DND-41 (cell line): Measurements from ENCODE around the gene APLN.

Experiments
- ATAC-seq: fragments of 200-7000 bp; cut with Tn5 transposase; 3 replicates; pipeline ENCODE4 v1.9.1; 2021; ENCODE audit warnings: low read depth; ENCODE audit not compliant: insufficient read depth
- DNase-seq: peaks from one replicate; pipeline ENCODE4 v3.0.0-alpha.2; 2020
- H2AFZ ChIP-seq: 2 replicates; pipeline ENCODE4 v1.6.0; 2012; ENCODE audit warnings: low read depth, low read length
- H3K27ac ChIP-seq: 2 replicates; pipeline ENCODE4 v1.5.1; 2012; ENCODE audit warnings: low read length, inconsistent platforms
- H3K27me3 ChIP-seq: fragments of 200-600 bp; sonication (generic); 2 replicates; pipeline ENCODE4 v1.6.0; 2012; ENCODE audit warnings: low read length, mild to moderate bottlenecking, inconsistent platforms; ENCODE audit not compliant: insufficient read depth, poor library complexity
- H3K36me3 ChIP-seq: 2 replicates; pipeline ENCODE4 v1.5.1; 2012; ENCODE audit warnings: low read length, inconsistent platforms; ENCODE audit not compliant: insufficient read depth
- H3K4me1 ChIP-seq: 2 replicates; pipeline ENCODE4 v1.5.1; 2012; ENCODE audit warnings: mild to moderate bottlenecking, low read length; ENCODE audit not compliant: insufficient read depth
- H3K4me2 ChIP-seq: 2 replicates; pipeline ENCODE4 v1.6.0; 2012; ENCODE audit warnings: mild to moderate bottlenecking, moderate library complexity, low read length, inconsistent platforms; ENCODE audit not compliant: insufficient read depth
- H3K4me3 ChIP-seq, 2 experiments: fragments of 200-600 bp in 1 of 2; shearing (Covaris generic) in 1 of 2; 2 replicates each; pipeline ENCODE4 v1.5.1; 2012 to 2016; ENCODE audit warnings: inconsistent platforms in 2 of 2, low read length in 2 of 2, mild to moderate bottlenecking in 2 of 2, low read depth in 1 of 2, moderate library complexity in 1 of 2
- H3K79me2 ChIP-seq: 2 replicates; pipeline ENCODE4 v1.6.0; 2012; ENCODE audit warnings: low read length, inconsistent platforms; ENCODE audit not compliant: insufficient read depth
- H3K9ac ChIP-seq: 2 replicates; pipeline ENCODE4 v1.6.0; 2012; ENCODE audit warnings: low read depth, mild to moderate bottlenecking, inconsistent platforms, low read length, moderate library complexity
- H3K9me3 ChIP-seq: 2 replicates; pipeline ENCODE4 v1.5.1; 2012; ENCODE audit warnings: low read length, moderate library complexity, mild to moderate bottlenecking, inconsistent platforms; ENCODE audit not compliant: insufficient read depth, severe bottlenecking
- H4K20me1 ChIP-seq: 2 replicates; pipeline ENCODE4 v1.6.0; 2012; ENCODE audit warnings: low read length; ENCODE audit not compliant: insufficient read depth
- EZH2 ChIP-seq: IDR thresholded peaks from 3 replicates; pipeline ENCODE4 v1.6.1; 2012; ENCODE audit warnings: borderline replicate concordance, low read depth, mild to moderate bottlenecking, moderate library complexity, low read length, inconsistent platforms; ENCODE audit not compliant: severe bottlenecking
- TF ChIP-seq, protein P1 (sequence below): IDR thresholded peaks from 2 replicates; pipeline ENCODE4 v1.5.1; 2012; ENCODE audit warnings: borderline replicate concordance, low read length, moderate library complexity, mild to moderate bottlenecking; ENCODE audit not compliant: poor library complexity, severe bottlenecking; ENCODE audit errors: extremely low read depth

APLN gene

DNA sequence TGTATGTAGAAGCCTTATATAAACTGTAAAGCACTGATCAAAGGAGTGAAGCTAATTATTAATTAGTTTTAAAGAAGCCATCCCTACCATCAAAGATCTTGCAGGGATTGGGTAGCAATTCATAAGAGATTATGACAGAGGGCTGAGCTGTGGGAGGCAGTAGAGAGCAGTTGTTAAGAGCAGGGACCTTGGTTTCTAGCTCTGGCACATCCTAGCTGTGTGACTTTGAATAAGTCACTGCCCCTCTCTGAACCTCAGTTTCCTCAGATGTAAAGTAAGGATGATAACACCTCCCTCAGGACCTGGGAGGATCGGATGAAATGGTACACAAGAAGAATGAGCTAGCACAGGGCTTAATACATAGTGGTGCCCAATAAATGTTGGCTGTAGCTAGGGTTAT is 45.4 kb downstream of the APLN start:
- H3K79me2 ChIP-seq, result no peaks in the 10 kb centered on the region
- H3K27ac ChIP-seq, result no peak overlapping the region
- H2AFZ ChIP-seq, result no peak overlapping the region
- H3K4me2 ChIP-seq, result no peak overlapping the region
- no peaks in the 10 kb centered on the region for H3K36me3 ChIP-seq
- ATAC-seq (peak; percentile 66), DNase-seq (peak; percentile 23)
- peaks cover 14% of the 10 kb centered on the region for H3K4me1 ChIP-seq
- TF ChIP-seq EZH2, result no peak
- TF ChIP-seq, protein P1, sequence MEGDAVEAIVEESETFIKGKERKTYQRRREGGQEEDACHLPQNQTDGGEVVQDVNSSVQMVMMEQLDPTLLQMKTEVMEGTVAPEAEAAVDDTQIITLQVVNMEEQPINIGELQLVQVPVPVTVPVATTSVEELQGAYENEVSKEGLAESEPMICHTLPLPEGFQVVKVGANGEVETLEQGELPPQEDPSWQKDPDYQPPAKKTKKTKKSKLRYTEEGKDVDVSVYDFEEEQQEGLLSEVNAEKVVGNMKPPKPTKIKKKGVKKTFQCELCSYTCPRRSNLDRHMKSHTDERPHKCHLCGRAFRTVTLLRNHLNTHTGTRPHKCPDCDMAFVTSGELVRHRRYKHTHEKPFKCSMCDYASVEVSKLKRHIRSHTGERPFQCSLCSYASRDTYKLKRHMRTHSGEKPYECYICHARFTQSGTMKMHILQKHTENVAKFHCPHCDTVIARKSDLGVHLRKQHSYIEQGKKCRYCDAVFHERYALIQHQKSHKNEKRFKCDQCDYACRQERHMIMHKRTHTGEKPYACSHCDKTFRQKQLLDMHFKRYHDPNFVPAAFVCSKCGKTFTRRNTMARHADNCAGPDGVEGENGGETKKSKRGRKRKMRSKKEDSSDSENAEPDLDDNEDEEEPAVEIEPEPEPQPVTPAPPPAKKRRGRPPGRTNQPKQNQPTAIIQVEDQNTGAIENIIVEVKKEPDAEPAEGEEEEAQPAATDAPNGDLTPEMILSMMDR, result peak; percentile 45
- H3K9ac ChIP-seq, result no peak overlapping the region
- H3K4me3 ChIP-seq, result no peak overlapping the region
- no peaks in the 10 kb centered on the region for H3K9me3 ChIP-seq
- no peaks in the 10 kb centered on the region for H3K27me3 ChIP-seq
- no peaks in the 10 kb centered on the region for H4K20me1 ChIP-seq

DNA sequence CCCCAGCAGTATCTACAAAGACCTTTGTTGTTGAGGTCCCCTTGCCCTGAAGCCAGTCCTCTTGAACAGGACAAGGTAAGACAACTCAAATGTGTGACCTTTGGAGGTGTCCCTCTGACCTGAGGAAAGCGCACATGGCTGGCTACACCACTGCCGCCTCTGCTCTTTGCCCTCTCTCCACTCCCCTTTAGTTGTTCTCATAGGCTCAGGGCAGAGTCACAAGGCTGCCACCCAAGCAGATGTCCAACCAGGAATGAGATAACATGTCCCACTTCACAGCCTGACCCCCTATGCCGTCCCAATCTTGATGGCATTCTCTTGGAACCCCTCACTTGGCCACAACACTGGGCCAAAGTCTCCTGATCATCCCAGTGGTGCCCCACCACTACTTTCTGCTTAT is 46.3 kb downstream of the APLN start:
- Histone ChIP-seq H3K36me3 (no peaks in the 10 kb centered on the region), H3K4me3 (no peak overlapping the region), H3K27me3 (no peaks in the 10 kb centered on the region), H3K4me2 (no peak overlapping the region), H4K20me1 (no peaks in the 10 kb centered on the region), H3K4me1 (peaks cover 22% of the 10 kb centered on the region), H3K9ac (no peak overlapping the region), H2AFZ (no peak overlapping the region), H3K27ac (no peak overlapping the region), H3K9me3 (no peaks in the 10 kb centered on the region), H3K79me2 (no peaks in the 10 kb centered on the region)
- TF ChIP-seq EZH2, result no peak
- TF ChIP-seq, protein P1, result no peak
- DNase-seq (no peak), ATAC-seq (no peak)

DNA sequence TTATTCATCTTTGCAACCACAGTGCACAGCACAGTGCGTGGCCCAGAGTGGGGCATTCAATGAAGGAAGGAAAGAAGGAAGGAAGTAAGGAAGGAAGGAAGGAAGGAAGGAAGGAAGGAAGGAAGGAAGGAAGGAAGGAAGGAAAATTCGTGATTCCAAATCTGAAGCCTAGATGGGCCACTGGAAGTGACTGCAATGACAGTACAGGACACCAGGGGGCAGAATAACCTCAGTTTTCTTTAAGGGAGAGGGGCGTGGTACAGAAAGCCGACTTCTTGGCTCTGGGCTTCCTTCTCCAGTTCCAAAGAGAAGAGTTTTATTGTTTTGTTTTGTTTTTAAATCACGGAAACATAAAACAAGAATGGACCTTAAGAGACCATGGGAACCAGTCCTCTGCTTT is 47.8 kb downstream of the APLN start:
- Histone ChIP-seq H3K4me1 (peaks cover 22% of the 10 kb centered on the region), H3K36me3 (no peaks in the 10 kb centered on the region), H3K79me2 (no peaks in the 10 kb centered on the region), H3K9me3 (no peaks in the 10 kb centered on the region), H3K4me3 (no peak overlapping the region), H3K9ac (no peak overlapping the region), H4K20me1 (no peaks in the 10 kb centered on the region), H3K4me2 (peak overlapping the region; percentile 40; the same call in 1 of the 2 replicates), H2AFZ (peak overlapping the region; percentile 36; the same call in 1 of the 2 replicates), H3K27ac (no peak overlapping the region), H3K27me3 (no peaks in the 10 kb centered on the region)
- ATAC-seq (peak; percentile 53), DNase-seq (peak; percentile 65)
- TF ChIP-seq, protein P1, result peak; percentile 80
- TF ChIP-seq EZH2, result no peak

DNA sequence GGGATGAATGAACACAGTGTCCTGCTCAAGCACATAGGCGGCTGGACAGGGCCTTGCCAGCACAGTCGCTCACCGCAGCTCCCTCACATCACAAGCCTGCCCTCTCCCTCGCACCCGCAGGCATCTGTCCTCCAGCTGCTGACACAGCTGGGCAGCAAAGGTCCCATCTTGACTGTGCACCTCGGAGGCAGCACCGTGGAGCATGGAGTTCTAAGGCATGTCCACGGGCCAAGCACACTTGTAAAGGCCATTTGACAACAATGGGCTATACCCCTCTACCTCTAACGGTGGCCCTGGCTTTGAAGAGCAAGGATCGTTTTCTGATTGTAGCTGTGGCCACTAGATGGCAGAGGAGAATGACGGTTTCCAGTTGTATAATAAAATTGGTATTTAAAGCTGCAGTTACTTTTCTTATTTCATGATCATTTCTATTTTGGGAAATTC is 53.8 kb downstream of the APLN start:
- Histone ChIP-seq H3K4me2 (no peak overlapping the region), H4K20me1 (no peaks in the 10 kb centered on the region), H3K36me3 (no peaks in the 10 kb centered on the region), H3K27me3 (no peaks in the 10 kb centered on the region), H3K4me3 (no peak overlapping the region), H3K79me2 (no peaks in the 10 kb centered on the region), H2AFZ (no peak overlapping the region), H3K4me1 (peaks cover 17% of the 10 kb centered on the region), H3K9me3 (no peaks in the 10 kb centered on the region), H3K27ac (no peak overlapping the region), H3K9ac (no peak overlapping the region)
- no peak for TF ChIP-seq EZH2
- TF ChIP-seq, protein P1, result peak; percentile 79
- ATAC-seq, result peak; percentile 54
- DNase-seq, result peak; percentile 49
